Measurements from ENCODE around the gene DPF3. TPM values are rescaled to one million over a fixed set of nuclear protein-coding genes. Genes with fewer than 3 reads are reported as not detected.

DPF3 gene
- total RNA-seq, 1 donor from 2014 or later: 0.11 TPM

DNA sequence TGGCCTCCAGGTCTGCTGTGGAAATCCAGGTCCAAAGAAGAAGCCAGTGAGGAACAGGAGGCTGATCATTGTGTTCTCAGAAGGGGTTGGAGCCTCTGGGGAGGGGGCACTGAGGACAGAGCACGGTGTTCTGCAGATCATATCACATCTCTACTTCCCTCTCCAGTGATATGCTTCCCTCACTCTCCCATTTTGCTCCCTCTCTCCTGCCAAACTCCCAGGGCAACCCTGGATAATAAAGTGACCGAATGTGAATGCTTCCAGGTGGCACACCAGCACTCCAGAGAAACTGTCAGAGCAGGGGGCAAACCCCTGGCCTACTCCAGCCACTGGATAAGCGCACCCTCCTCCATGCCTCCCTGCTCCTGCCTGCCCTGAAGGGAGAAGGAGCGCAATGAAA, 57.8 kb downstream of the DPF3 start:
- H3K9me3 ChIP-seq: no peaks in the 10 kb centered on the region
- DNase-seq (ENCODE audit: low spot score in 2 of 2): no peak
- H3K4me3 ChIP-seq: no peak overlapping the region
- intact Hi-C loops (cut with DNase I): no loop called here
- no peaks in the 10 kb centered on the region for H3K27me3 ChIP-seq
- H3K27ac ChIP-seq: no peak overlapping the region
- H3K36me3 ChIP-seq: no peaks in the 10 kb centered on the region
- TF ChIP-seq, protein P1, sequence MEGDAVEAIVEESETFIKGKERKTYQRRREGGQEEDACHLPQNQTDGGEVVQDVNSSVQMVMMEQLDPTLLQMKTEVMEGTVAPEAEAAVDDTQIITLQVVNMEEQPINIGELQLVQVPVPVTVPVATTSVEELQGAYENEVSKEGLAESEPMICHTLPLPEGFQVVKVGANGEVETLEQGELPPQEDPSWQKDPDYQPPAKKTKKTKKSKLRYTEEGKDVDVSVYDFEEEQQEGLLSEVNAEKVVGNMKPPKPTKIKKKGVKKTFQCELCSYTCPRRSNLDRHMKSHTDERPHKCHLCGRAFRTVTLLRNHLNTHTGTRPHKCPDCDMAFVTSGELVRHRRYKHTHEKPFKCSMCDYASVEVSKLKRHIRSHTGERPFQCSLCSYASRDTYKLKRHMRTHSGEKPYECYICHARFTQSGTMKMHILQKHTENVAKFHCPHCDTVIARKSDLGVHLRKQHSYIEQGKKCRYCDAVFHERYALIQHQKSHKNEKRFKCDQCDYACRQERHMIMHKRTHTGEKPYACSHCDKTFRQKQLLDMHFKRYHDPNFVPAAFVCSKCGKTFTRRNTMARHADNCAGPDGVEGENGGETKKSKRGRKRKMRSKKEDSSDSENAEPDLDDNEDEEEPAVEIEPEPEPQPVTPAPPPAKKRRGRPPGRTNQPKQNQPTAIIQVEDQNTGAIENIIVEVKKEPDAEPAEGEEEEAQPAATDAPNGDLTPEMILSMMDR (IDR thresholded peaks at IDR 0.05): no peak
- H3K4me1 ChIP-seq: no peaks in the 10 kb centered on the region

DNA sequence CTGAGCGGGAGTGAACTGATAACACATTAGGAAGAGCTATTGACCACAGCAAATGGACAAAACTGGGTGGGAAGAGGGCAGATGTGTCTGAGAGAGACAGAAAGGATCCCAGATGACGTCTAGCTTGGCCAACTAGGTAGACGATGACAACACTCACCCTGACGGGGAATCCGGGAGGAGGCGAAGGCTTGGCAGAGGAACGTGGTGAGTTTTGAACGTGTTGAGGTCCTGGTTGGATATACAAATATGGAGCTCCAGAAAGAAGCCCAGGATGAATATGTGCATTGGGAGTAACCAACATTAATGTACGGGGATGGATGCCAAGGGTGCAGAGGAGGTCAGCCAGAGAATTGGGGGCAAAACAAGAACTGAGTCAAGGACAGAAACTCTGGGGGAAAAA, 60.7 kb downstream of the DPF3 start:
- no peaks in the 10 kb centered on the region for H3K36me3 ChIP-seq
- H3K27me3 ChIP-seq: no peaks in the 10 kb centered on the region
- TF ChIP-seq, protein P1 (IDR thresholded peaks at IDR 0.05): no peak
- no peak overlapping the region for H3K4me3 ChIP-seq
- no peak overlapping the region for H3K27ac ChIP-seq
- no peaks in the 10 kb centered on the region for H3K9me3 ChIP-seq
- no peaks in the 10 kb centered on the region for H3K4me1 ChIP-seq
- intact Hi-C loops (cut with DNase I): no loop called here
- DNase-seq (ENCODE audit: low spot score in 2 of 2): no peak

DNA sequence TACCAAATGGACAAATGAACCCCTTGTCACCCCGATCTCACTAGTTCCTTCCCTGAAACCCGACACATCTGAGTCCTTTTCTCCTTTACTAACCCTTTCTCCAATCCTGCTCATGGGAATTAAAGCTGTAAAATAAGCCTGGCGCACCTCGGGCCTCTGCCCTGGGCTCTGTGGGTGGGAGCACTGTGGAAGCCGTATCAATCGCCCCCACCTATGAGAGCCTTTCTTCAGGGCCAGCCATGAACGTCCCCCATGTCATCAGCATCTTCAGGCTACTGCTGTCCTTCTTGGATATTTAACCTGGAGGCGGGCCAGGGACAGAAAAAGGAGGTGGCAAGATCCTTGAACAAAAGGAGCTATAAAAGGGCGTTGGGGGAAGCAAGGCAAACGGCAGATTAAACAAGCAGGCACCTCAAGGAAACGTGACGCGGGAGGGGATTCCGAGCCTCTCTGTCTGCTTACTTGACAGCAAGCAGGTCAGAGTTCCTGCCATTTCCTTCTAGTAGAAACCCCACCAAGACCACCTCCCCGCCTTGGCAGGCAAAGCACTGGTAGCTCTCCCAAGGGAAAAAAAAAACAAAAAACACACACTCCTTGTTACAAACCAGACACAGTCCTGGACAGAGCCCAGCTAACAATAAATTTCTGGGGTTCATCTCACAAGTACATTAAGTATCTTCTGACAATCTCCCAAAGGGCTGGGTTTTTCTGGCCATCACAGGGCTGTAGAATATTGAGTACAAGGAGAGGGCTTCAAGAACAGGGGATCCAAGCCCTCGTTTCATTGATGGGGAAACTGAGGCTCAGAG, 62.9 kb downstream of the DPF3 start:
- Histone ChIP-seq H3K9me3 (no peaks in the 10 kb centered on the region), H3K36me3 (no peaks in the 10 kb centered on the region), H3K4me3 (no peak overlapping the region), H3K27me3 (no peaks in the 10 kb centered on the region), H3K4me1 (no peaks in the 10 kb centered on the region), H3K27ac (no peak overlapping the region)
- intact Hi-C loops (cut with DNase I): no loop called here
- TF ChIP-seq, protein P1 (IDR thresholded peaks at IDR 0.05): no peak
- no peak for DNase-seq (ENCODE audit: low spot score in 2 of 2)

DNA sequence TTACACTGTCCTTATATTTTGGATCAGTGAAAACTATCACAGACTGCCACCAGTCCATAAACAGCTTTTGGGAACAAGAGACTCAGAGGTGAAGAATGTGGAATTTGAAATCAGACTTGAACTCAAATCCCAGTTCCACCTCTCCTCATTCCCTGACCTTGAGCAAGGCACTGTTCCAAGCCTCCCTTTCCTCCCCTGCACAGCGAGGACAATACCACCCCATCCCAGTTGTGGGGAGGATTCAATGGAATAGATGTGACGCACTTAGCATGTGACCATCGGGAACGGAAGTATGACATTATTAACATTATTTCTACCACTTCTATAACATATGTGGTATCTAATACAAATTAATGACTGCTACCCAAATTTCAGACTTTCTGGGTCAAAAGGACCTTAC, 63.5 kb downstream of the DPF3 start:
- Histone ChIP-seq H3K27me3 (no peaks in the 10 kb centered on the region), H3K9me3 (no peaks in the 10 kb centered on the region), H3K27ac (no peak overlapping the region), H3K4me3 (no peak overlapping the region), H3K4me1 (no peaks in the 10 kb centered on the region), H3K36me3 (no peaks in the 10 kb centered on the region)
- intact Hi-C loops (cut with DNase I): no loop called here
- TF ChIP-seq, protein P1 (IDR thresholded peaks at IDR 0.05): no peak
- no peak for DNase-seq (ENCODE audit: low spot score in 2 of 2)

DNA sequence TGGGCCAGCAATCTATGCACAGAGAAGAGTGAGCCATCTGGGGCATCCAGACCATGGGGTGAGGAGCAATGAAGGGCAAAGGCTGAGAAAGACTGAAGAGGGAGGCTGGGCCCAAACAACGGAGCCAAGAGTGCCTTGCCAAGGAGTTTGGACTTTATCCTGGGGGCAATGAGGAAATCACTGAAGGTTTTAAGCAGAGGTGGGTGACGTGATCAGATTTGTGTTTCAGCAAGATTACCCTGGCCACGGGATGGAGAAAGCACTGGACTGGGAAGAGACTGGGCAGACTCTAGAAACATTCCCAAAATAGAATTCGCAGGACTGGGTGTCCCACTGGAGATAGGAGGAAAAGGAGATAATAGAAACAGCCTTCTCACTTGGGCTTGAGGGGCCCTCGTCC, 65.3 kb downstream of the DPF3 start:
- intact Hi-C loops (cut with DNase I): no loop called here
- DNase-seq (ENCODE audit: low spot score in 2 of 2): no peak
- Histone ChIP-seq H3K4me1 (no peaks in the 10 kb centered on the region), H3K27ac (no peak overlapping the region), H3K9me3 (no peaks in the 10 kb centered on the region), H3K27me3 (no peaks in the 10 kb centered on the region), H3K4me3 (no peak overlapping the region), H3K36me3 (no peaks in the 10 kb centered on the region)
- TF ChIP-seq, protein P1 (IDR thresholded peaks at IDR 0.05): no peak

Measured in ascending aorta (tissue), 2 donors.